K562 (cell line): ENCODE results near the gene RGS9. TPM values are rescaled to one million over a fixed set of nuclear protein-coding genes. Genes with fewer than 3 reads are reported as not detected.

Experiments used
- CREM ChIP-seq: IDR thresholded peaks from 2 replicates; pipeline ENCODE4 v1.6.1; 2014; ENCODE audit warnings: antibody characterized with exemption, low read depth
- DEAF1 ChIP-seq: fragments of 450-650 bp; formaldehyde crosslinking; IDR thresholded peaks from 2 replicates; pipeline ENCODE4 v1.4.0; 2020; ENCODE audit warnings: mild to moderate bottlenecking, moderate library complexity
- ETV6 ChIP-seq, 3 experiments: fragments of 150-350 bp in 1 of 3; sonication (generic) in 1 of 3; formaldehyde crosslinking in 1 of 3; IDR thresholded peaks; 2 replicates each; pipeline versions ENCODE4 v1.6.1 to v1.8.0; 2014 to 2022; ENCODE audit warnings: borderline replicate concordance in 2 of 3, low read depth in 2 of 3, antibody characterized with exemption in 1 of 3, low read length in 1 of 3, mild to moderate bottlenecking in 1 of 3, missing genetic modification reagents in 1 of 3
- GABPA ChIP-seq: fragments of 200-800 bp; sonication (Bioruptor generic); conservative IDR thresholded peaks from 2 replicates; pipeline ENCODE4 v1.6.1; 2016; ENCODE audit warnings: low read depth, missing genetic modification characterization, missing compliant biosample characterization
- polyA plus RNA-seq, 8 experiments: library from polyadenylated mRNA; depleted of rRNA in 4 of 8; stranded (reverse) in 5 of 8; unstranded in 3 of 8; fragments of >200 nt; fragmentation: Nextera tagmentation in 2 of 8; fragmentation: Illumina TruSeq in 1 of 8; extraction: Ambion mirVana in 2 of 8; extraction: Trizol in 1 of 8; gene quantifications; 2 replicates each; pipeline versions ENCODE4 v1.2.1 to v1.2.3, GENCODE V29; 2011 to 2014; ENCODE audit warnings: inconsistent platforms in 1 of 8, missing spikeins in 1 of 8
- total RNA-seq, 7 experiments: library from RNA; depleted of rRNA in 6 of 7; stranded (reverse); fragments of >200 nt in 6 of 7; fragmentation: Illumina TruSeq in 2 of 7; extraction: Trizol in 2 of 7; gene quantifications; 2 replicates each; pipeline versions ENCODE4 v1.2.1 to v1.2.3, GENCODE V29; 2011 to 2021; ENCODE audit warnings: low replicate concordance in 1 of 7
- TF ChIP-seq, protein P1 (sequence below): IDR thresholded peaks from 3 replicates; pipeline ENCODE4 v1.6.1; 2011; ENCODE audit warnings: borderline replicate concordance, mild to moderate bottlenecking, moderate library complexity; ENCODE audit not compliant: insufficient read length; ENCODE audit errors: extremely low read depth

Gene RGS9
- total and polyA plus RNA-seq, 9 of the 15 experiments (the other 6 are each of a cell fraction or from before 2014, with no cell fraction given), result 0.18 to 1.4 (median 0.55) TPM

DNA sequence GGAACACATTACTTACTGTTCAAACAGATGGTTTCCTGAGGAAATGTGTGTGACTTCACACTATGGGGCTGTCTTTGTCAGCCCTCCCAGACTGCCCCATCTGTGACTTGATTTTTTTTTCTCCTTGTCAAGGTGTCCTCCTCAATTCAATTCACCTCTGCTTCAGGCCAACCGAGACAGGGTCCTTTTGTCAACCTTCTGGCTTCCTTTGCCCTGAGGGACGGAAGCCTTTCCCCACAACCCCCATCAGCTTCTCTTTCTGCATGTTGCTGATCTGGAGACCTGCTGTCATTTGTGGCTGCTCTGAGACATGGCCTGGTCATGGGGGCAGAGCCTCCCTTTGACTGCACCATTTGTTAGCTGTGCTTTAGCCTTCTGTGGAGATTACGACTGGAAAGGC, 21.3 kb upstream of the RGS9 start (continued):
- TF ChIP-seq DEAF1 (CRISPR knock-in tag) (no peak), GABPA (tag) (no peak), ETV6 (IDR thresholded peaks at IDR 0.05; ENCODE audit: borderline replicate concordance in 1 of 2, low read depth in 2 of 2, low read length in 1 of 2) (no peak), ETV6 (CRISPR knock-in tag; IDR thresholded peaks at IDR 0.05; ENCODE audit: borderline replicate concordance) (no peak), CREM (no peak)
- TF ChIP-seq, protein P1, sequence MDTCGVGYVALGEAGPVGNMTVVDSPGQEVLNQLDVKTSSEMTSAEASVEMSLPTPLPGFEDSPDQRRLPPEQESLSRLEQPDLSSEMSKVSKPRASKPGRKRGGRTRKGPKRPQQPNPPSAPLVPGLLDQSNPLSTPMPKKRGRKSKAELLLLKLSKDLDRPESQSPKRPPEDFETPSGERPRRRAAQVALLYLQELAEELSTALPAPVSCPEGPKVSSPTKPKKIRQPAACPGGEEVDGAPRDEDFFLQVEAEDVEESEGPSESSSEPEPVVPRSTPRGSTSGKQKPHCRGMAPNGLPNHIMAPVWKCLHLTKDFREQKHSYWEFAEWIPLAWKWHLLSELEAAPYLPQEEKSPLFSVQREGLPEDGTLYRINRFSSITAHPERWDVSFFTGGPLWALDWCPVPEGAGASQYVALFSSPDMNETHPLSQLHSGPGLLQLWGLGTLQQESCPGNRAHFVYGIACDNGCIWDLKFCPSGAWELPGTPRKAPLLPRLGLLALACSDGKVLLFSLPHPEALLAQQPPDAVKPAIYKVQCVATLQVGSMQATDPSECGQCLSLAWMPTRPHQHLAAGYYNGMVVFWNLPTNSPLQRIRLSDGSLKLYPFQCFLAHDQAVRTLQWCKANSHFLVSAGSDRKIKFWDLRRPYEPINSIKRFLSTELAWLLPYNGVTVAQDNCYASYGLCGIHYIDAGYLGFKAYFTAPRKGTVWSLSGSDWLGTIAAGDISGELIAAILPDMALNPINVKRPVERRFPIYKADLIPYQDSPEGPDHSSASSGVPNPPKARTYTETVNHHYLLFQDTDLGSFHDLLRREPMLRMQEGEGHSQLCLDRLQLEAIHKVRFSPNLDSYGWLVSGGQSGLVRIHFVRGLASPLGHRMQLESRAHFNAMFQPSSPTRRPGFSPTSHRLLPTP, result no peak
